Colon (tissue), 2 donors: ENCODE results near the gene HOXB13.

ENCODE experiments used
- FAIRE-seq: peaks from 2 replicates; lab custom pipeline; 2012; peaks lifted over from hg19 to GRCh38; lab: Jason Lieb, UNC
- donor health status: control.
- donor health status: control.

The HOXB13 gene

GRCh38 chr17:48704361-48705248, 23.9 kb downstream of the HOXB13 start:
- FAIRE-seq: no peak

DNA sequence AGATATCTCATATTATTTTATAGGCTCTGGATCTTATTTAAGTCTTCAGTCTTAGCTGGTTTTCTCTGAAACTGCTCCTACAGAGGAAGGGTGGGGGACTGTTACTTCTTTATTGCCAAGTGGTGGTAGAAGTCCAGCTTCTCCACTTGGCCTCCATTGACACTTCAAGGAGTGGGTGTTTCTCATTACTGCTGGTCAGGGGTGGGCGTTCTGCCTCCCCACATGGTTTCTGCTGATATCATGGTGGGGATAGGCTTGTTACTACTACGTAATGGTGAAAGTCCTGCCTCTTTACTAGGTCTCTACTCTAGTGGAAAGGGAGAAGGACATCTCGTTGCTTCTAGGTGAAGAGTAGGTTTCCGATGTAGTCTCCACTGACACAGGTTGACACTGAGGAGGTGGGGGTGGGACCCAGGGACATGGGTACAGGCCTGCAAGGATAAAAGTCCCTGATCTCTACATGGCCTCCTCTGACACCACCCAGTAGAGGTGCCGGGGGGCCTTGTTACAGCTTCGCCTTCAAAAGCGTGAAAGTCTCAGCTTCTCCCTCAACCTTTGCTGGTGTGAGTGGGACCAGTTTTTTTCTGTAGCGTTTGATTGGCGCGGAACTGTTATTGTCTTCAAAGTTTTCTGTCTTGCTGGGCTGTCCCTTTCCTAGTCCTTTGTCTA, 26.6 kb downstream of the HOXB13 start:
- FAIRE-seq: no peak

DNA sequence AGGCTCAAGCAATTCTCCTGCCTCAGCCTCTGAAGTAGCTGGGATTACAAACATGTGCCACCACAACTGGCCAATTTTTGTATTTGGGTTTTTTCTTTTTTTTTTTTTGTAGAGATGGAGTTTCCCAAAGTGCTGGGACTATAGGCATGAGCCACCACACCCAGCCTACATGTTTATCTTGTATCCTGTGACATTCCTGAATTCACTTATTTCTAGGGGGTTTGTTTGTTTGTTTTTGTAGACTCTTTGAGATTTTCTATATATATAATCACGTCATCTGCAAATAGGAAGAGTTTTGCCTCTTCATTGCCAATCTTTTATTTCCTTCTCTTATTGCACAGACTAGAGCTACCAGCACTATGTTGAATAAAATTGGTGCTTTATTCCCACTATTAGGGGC, 35.4 kb downstream of the HOXB13 start:
- no peak for FAIRE-seq

DNA sequence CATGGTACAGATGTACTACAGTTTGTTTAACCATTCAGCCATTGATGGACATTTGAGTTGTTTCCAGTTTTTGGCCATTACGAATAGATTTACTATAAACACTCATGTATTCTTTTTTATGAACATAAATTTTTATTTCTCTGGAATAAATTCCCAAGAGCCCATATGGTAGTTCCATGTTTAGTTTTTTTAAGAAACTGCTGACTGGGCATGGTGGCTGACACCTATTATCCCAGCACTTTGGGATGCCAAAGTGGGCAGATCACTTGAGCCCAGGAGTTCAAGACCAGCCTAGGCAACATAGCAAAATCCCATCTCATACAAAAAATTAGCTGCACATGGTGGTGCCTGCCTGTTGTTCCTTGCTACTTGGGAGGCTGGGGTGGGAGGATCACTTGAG, 36.5 kb downstream of the HOXB13 start:
- FAIRE-seq: no peak

DNA sequence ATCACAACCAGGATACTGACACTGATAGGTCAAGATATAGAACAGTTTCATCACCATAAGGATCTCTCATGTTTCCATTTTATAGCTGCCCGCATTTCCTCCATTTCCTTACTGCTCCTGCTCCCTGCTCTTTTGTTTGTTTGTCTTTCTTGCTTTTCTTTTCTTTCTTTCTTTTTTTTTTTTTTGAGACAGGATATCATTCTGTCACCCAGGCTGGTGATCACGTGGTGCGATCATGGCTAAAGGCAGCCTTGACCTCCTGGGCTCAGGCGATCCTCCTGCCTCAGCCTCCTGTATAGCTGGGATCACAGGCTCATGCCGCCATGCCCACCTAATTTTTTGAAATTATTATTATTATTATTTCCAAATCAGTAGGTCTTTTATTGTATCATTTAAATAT, 37.9 kb downstream of the HOXB13 start:
- FAIRE-seq: no peak

GRCh38 chr17:48681609-48682008, 46.9 kb downstream of the HOXB13 start:
- no peak for FAIRE-seq

- no peak for FAIRE-seq
Measured at GRCh38 chr17:48679385-48680096, 49.0 kb downstream of the HOXB13 start.

DNA sequence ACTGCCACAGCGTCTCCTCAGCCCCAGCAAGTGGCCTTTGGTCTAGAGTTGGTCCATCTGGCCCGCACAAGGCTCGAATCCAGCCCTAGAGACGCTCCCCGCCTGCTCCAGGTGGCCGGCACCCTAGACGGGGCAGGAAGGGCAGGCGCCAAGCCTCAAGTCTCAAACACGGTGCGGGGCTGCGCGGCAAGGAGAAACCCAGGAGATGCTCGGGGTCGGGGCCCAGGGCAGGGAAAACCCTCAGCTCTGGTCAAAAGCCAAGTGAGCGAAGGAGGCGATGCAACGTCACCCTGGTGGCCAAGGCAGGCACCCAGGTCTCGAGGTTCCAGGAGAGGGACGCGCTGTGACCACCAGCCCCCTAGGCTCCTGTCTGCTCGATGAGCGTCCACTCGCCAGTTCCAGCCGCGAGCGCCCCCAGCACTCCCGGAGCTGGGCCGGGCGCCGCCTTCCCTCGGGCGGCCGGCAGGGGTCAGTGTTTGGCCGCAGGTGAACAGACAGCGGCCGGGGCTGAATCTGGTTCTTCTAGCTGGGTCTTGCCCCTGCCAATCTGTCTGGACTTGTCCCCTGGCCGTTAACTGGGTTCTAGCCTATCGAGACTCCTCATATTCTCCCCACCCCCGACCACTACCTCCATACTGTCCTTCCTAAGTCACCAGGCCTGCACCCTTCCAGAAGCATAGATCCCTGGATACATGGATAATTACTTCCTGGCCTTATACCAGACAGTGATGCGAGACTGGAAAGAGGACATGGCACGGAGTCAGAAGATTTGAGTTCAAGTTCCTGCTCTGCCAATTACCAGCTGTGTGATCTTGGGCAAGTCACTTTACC, 50.2 kb downstream of the HOXB13 start:
- FAIRE-seq: no peak

GRCh38 chr17:48676963-48677558, 51.5 kb downstream of the HOXB13 start:
- FAIRE-seq: no peak
